GM06990 (cell line): Measurements from ENCODE around the gene SLC7A8.

Experiments
- DNase-seq: peaks from one replicate; pipeline ENCODE4 v3.0.0-alpha.2; 2011; ENCODE audit not compliant: insufficient read length; ENCODE audit errors: extremely low read depth
- H3K27me3 ChIP-seq: replicated peaks from 2 replicates; pipeline ENCODE4 v1.6.0; 2011; ENCODE audit warnings: low read length; ENCODE audit not compliant: control insufficient read depth, insufficient read depth
- H3K36me3 ChIP-seq: 2 replicates; pipeline ENCODE4 v1.5.1; 2011; ENCODE audit warnings: low read length; ENCODE audit not compliant: control insufficient read depth, insufficient read depth
- H3K4me3 ChIP-seq: replicated peaks from 2 replicates; pipeline ENCODE4 v1.5.1; 2011; ENCODE audit warnings: low read depth, mild to moderate bottlenecking, control low read depth, low read length
- CTCF ChIP-seq: IDR thresholded peaks from 2 replicates; pipeline ENCODE4 v1.5.1; 2011; ENCODE audit warnings: low read length, control low read depth, mild to moderate bottlenecking, inconsistent platforms; ENCODE audit not compliant: insufficient read depth, poor library complexity, severe bottlenecking

SLC7A8 gene

GRCh38 chr14:23217032-23218020 is 33.9 kb upstream of the SLC7A8 start:
- DNase-seq = no peak
- no peak overlapping the region for H3K4me3 ChIP-seq
- TF ChIP-seq CTCF = no peak
- no peaks in the 10 kb centered on the region for H3K27me3 ChIP-seq
- no peaks in the 10 kb centered on the region for H3K36me3 ChIP-seq

GRCh38 chr14:23215421-23215820 is 32.0 kb upstream of the SLC7A8 start:
- TF ChIP-seq CTCF = no peak
- Histone ChIP-seq H3K4me3 (no peak overlapping the region), H3K36me3 (no peaks in the 10 kb centered on the region), H3K27me3 (no peaks in the 10 kb centered on the region)
- DNase-seq = no peak

GRCh38 chr14:23209651-23210423 is 26.4 kb upstream of the SLC7A8 start:
- no peak for TF ChIP-seq CTCF
- Histone ChIP-seq H3K4me3 (no peak overlapping the region), H3K36me3 (no peaks in the 10 kb centered on the region), H3K27me3 (no peaks in the 10 kb centered on the region)
- no peak for DNase-seq

GRCh38 chr14:23208324-23208723 is 24.9 kb upstream of the SLC7A8 start:
- DNase-seq = no peak
- no peaks in the 10 kb centered on the region for H3K36me3 ChIP-seq
- H3K27me3 ChIP-seq = no peaks in the 10 kb centered on the region
- TF ChIP-seq CTCF = no peak
- H3K4me3 ChIP-seq = no peak overlapping the region

GRCh38 chr14:23207146-23207540 is 23.7 kb upstream of the SLC7A8 start:
- H3K36me3 ChIP-seq = no peaks in the 10 kb centered on the region
- no peak for TF ChIP-seq CTCF
- H3K4me3 ChIP-seq = no peak overlapping the region
- no peak for DNase-seq
- H3K27me3 ChIP-seq = no peaks in the 10 kb centered on the region
